GM23338 (cell line): ENCODE data around the gene MOK. TPM values are rescaled to one million over a fixed set of nuclear protein-coding genes. Genes with fewer than 3 reads are reported as not detected.

Experiments used
- ATAC-seq: fragments of 200-7000 bp; cut with Tn5 transposase; 3 replicates; pipeline ENCODE4 v1.9.1; 2020
- DNase-seq: peaks from one replicate; pipeline ENCODE4 v3.0.0-alpha.2; 2015; ENCODE audit warnings: low spot score
- H2AFZ ChIP-seq: fragments of 200-600 bp; sonication (generic); 2 replicates; pipeline ENCODE4 v1.8.0; 2016; ENCODE audit warnings: antibody characterized with exemption, mild to moderate bottlenecking, moderate library complexity
- H3F3A ChIP-seq: fragments of 200-600 bp; sonication (generic); replicated peaks from 2 replicates; pipeline ENCODE4 v1.8.0; 2017; ENCODE audit warnings: antibody characterized with exemption, mixed run types, low read depth
- H3K27ac ChIP-seq: fragments of 200-600 bp; sonication (generic); 2 replicates; pipeline ENCODE4 v1.6.1; 2016; ENCODE audit warnings: low read depth
- H3K27me3 ChIP-seq: fragments of 200-600 bp; sonication (generic); 2 replicates; pipeline ENCODE4 v1.8.0; 2016; ENCODE audit warnings: mild to moderate bottlenecking, mixed run types, moderate library complexity; ENCODE audit not compliant: insufficient read depth
- H3K36me3 ChIP-seq: fragments of 200-600 bp; sonication (generic); 2 replicates; pipeline ENCODE4 v1.8.0; 2016; ENCODE audit warnings: mild to moderate bottlenecking; ENCODE audit not compliant: insufficient read depth
- H3K4me1 ChIP-seq: fragments of 200-600 bp; sonication (generic); 2 replicates; pipeline ENCODE4 v1.8.0; 2016; ENCODE audit warnings: mild to moderate bottlenecking, moderate library complexity; ENCODE audit not compliant: insufficient read depth
- H3K4me2 ChIP-seq: fragments of 200-600 bp; sonication (generic); 2 replicates; pipeline ENCODE4 v1.7.1; 2017; ENCODE audit warnings: mixed run types
- H3K4me3 ChIP-seq: fragments of 200-600 bp; sonication (generic); 2 replicates; pipeline ENCODE4 v1.6.1; 2016; ENCODE audit warnings: mixed run types
- H3K79me2 ChIP-seq: fragments of 200-600 bp; sonication (generic); replicated peaks from 2 replicates; pipeline ENCODE4 v1.8.0; 2017; ENCODE audit warnings: mild to moderate bottlenecking; ENCODE audit not compliant: insufficient read depth
- H3K9me2 ChIP-seq: fragments of 200-600 bp; sonication (generic); 2 replicates; pipeline ENCODE4 v1.8.0; 2017; ENCODE audit not compliant: insufficient read depth
- H4K20me1 ChIP-seq: fragments of 200-600 bp; sonication (generic); replicated peaks from 2 replicates; pipeline ENCODE4 v1.8.0; 2017; ENCODE audit warnings: mild to moderate bottlenecking; ENCODE audit not compliant: insufficient read depth
- H3K27ac Mint-ChIP-seq: 2 replicates; pipeline ENCODE4 v1.8.0; 2020; ENCODE audit warnings: inconsistent platforms, mild to moderate bottlenecking, moderate library complexity, mixed read lengths
- H3K27me3 Mint-ChIP-seq: 3 replicates; pipeline ENCODE4 v1.8.0; 2022; ENCODE audit warnings: low read depth, mild to moderate bottlenecking, moderate library complexity, mixed read lengths, inconsistent platforms; ENCODE audit not compliant: insufficient read depth, poor library complexity
- H3K36me3 Mint-ChIP-seq: 3 replicates; pipeline ENCODE4 v1.8.0; 2021; ENCODE audit warnings: low read depth, mild to moderate bottlenecking, inconsistent platforms, moderate library complexity, mixed read lengths
- H3K4me1 Mint-ChIP-seq: 3 replicates; pipeline ENCODE4 v1.8.0; 2020; ENCODE audit warnings: mild to moderate bottlenecking, inconsistent platforms, mixed read lengths
- H3K4me3 Mint-ChIP-seq: 3 replicates; pipeline ENCODE4 v1.8.0; 2021; ENCODE audit warnings: moderate library complexity, mild to moderate bottlenecking, inconsistent platforms, mixed read lengths
- H3K9me3 Mint-ChIP-seq: 3 replicates; pipeline ENCODE4 v1.8.0; 2020; ENCODE audit warnings: moderate library complexity, mild to moderate bottlenecking, inconsistent platforms, mixed read lengths
- ETS1 ChIP-seq: IDR thresholded peaks from 2 replicates; pipeline ENCODE4 v1.6.1; 2016; ENCODE audit warnings: antibody characterized with exemption
- EZH2 ChIP-seq: fragments of 200-600 bp; sonication (generic); IDR thresholded peaks from one replicate; pipeline ENCODE4 v1.8.0; 2017; ENCODE audit warnings: antibody characterized with exemption, mild to moderate bottlenecking, low read depth; ENCODE audit not compliant: unreplicated experiment
- EZH2phosphoT487 ChIP-seq: fragments of 200-600 bp; sonication (generic); IDR thresholded peaks from one replicate; pipeline ENCODE4 v1.8.1; 2018; ENCODE audit warnings: antibody characterized with exemption; ENCODE audit not compliant: unreplicated experiment
- JUNB ChIP-seq: IDR thresholded peaks from one replicate; pipeline ENCODE4 v1.6.1; 2016; ENCODE audit warnings: antibody characterized with exemption; ENCODE audit not compliant: unreplicated experiment
- POLR2AphosphoS5 ChIP-seq: IDR thresholded peaks from 2 replicates; pipeline ENCODE4 v1.6.1; 2016; ENCODE audit warnings: antibody characterized with exemption, low read depth
- REST ChIP-seq: IDR thresholded peaks from one replicate; pipeline ENCODE4 v1.6.1; 2018; ENCODE audit warnings: antibody characterized with exemption; ENCODE audit not compliant: unreplicated experiment
- STAT1 ChIP-seq: IDR thresholded peaks from one replicate; pipeline ENCODE4 v1.6.1; 2016; ENCODE audit warnings: antibody characterized with exemption; ENCODE audit not compliant: unreplicated experiment
- ZNF114 ChIP-seq: fragments of 250-450 bp; sonication (Bioruptor Pico); IDR thresholded peaks from 2 replicates; pipeline ENCODE4 v1.5.0; 2020; ENCODE audit warnings: mild to moderate bottlenecking, moderate library complexity
- ZNF462 ChIP-seq: fragments of 250-450 bp; sonication (Bioruptor Pico); IDR thresholded peaks from 2 replicates; pipeline ENCODE4 v1.5.0; 2020; ENCODE audit warnings: mild to moderate bottlenecking, moderate library complexity
- polyA plus RNA-seq: library from polyadenylated mRNA; unstranded; fragments of >200 nt; fragmentation: Nextera tagmentation; extraction: Ambion mirVana; gene quantifications from 2 replicates; pipeline ENCODE4 v1.2.1, GENCODE V29; 2016
- total RNA-seq: library from RNA; depleted of rRNA; stranded (reverse); fragments of >200 nt; shearing (Covaris generic); gene quantifications from 2 replicates; pipeline ENCODE4 v1.2.3, GENCODE V29; 2014

Gene MOK
- total and polyA plus RNA-seq, 2 experiments from 2014 or later, result 3.1 TPM

GRCh38 chr14:102187568-102188001 is 117.4 kb downstream of the MOK start:
- no peaks in the 10 kb centered on the region for H3K9me2 ChIP-seq
- H3K36me3 ChIP-seq, result no peaks in the 10 kb centered on the region
- H3K79me2 ChIP-seq, result peaks cover 97% of the 10 kb centered on the region
- ATAC-seq, result peak; percentile 28
- peak overlapping the region; percentile 74 for H3K27ac ChIP-seq
- H3K4me2 ChIP-seq, result no peak overlapping the region
- no peak overlapping the region for H2AFZ ChIP-seq
- H4K20me1 ChIP-seq, result peaks cover 15% of the 10 kb centered on the region; the same call in 1 of the 2 replicates
- H3K4me1 ChIP-seq, result peaks cover 29% of the 10 kb centered on the region
- no peaks in the 10 kb centered on the region for H3F3A ChIP-seq
- no peak for TF ChIP-seq ETS1
- no peak for TF ChIP-seq ZNF114 (CRISPR knock-in tag)
- no peak for TF ChIP-seq ZNF462 (CRISPR knock-in tag)
- Mint-ChIP-seq H3K36me3 (no peaks in the 10 kb centered on the region), H3K4me1 (peaks cover 40% of the 10 kb centered on the region), H3K4me3 (no peak overlapping the region), H3K9me3 (no peaks in the 10 kb centered on the region), H3K27ac (peak overlapping the region; percentile 62), H3K27me3 (peaks cover 6% of the 10 kb centered on the region)
- H3K27me3 ChIP-seq, result no peaks in the 10 kb centered on the region
- no peak overlapping the region for H3K4me3 ChIP-seq
- no peak for DNase-seq

GRCh38 chr14:102187044-102187443 is 117.9 kb downstream of the MOK start:
- Mint-ChIP-seq H3K27me3 (peaks cover 6% of the 10 kb centered on the region), H3K4me3 (no peak overlapping the region), H3K27ac (peak overlapping the region; percentile 62), H3K9me3 (no peaks in the 10 kb centered on the region), H3K4me1 (peaks cover 42% of the 10 kb centered on the region), H3K36me3 (no peaks in the 10 kb centered on the region)
- H3K27ac ChIP-seq, result peak overlapping the region; percentile 74
- H3F3A ChIP-seq, result no peaks in the 10 kb centered on the region
- no peak overlapping the region for H3K4me3 ChIP-seq
- no peaks in the 10 kb centered on the region for H3K27me3 ChIP-seq
- peaks cover 97% of the 10 kb centered on the region for H3K79me2 ChIP-seq
- H2AFZ ChIP-seq, result no peak overlapping the region
- TF ChIP-seq EZH2, result no peak
- no peak for TF ChIP-seq JUNB
- TF ChIP-seq STAT1, result no peak
- no peak for TF ChIP-seq EZH2phosphoT487
- no peak for TF ChIP-seq POLR2AphosphoS5
- TF ChIP-seq ETS1, result no peak
- no peak for TF ChIP-seq REST
- DNase-seq (no peak), ATAC-seq (no peak)
- no peaks in the 10 kb centered on the region for H3K9me2 ChIP-seq
- peaks cover 29% of the 10 kb centered on the region for H3K4me1 ChIP-seq
- no peaks in the 10 kb centered on the region for H3K36me3 ChIP-seq
- H3K4me2 ChIP-seq, result no peak overlapping the region
- H4K20me1 ChIP-seq, result peaks cover 11% of the 10 kb centered on the region; the same call in 1 of the 2 replicates
